ENCODE measurements around the gene EFNB1.

DNA sequence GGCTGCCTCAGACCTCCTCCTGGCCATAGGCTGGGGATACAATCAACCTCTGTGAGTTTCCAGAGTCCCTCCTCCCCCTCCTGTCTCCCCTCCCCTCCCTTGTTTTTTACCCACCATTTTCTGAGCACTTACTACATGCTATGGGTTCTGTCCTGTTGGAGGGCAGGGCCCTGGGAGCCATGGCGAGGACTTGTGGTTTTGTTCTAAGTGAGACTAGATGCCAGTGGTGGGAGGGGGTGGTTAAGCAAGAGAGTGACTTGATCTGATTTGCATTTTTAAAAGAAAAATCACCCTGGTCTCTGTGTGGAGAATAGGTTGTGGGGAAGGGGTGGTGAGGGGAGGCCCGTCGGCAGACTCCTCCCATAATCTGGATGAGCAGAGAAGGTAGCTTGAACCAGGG is 39.5 kb downstream of the EFNB1 start:
- TF ChIP-seq ZZZ3 (IDR thresholded peaks at IDR 0.05; ENCODE audit: control insufficient read depth, insufficient read length, low read depth) (no peak), RAD21 (IDR thresholded peaks at IDR 0.05; ENCODE audit: insufficient read depth, low read depth, low read length) (no peak), RAD51 (IDR thresholded peaks at IDR 0.05) (no peak), TCF12 (IDR thresholded peaks at IDR 0.05; ENCODE audit: low read depth, low read length) (no peak), POLR2AphosphoS5 (IDR thresholded peaks at IDR 0.05; ENCODE audit: low read length) (no peak), MYC (IDR thresholded peaks at IDR 0.05; ENCODE audit: insufficient read depth, insufficient read length, insufficient replicate concordance, low read length, severe bottlenecking) (no peak)
- TF ChIP-seq, protein P1, sequence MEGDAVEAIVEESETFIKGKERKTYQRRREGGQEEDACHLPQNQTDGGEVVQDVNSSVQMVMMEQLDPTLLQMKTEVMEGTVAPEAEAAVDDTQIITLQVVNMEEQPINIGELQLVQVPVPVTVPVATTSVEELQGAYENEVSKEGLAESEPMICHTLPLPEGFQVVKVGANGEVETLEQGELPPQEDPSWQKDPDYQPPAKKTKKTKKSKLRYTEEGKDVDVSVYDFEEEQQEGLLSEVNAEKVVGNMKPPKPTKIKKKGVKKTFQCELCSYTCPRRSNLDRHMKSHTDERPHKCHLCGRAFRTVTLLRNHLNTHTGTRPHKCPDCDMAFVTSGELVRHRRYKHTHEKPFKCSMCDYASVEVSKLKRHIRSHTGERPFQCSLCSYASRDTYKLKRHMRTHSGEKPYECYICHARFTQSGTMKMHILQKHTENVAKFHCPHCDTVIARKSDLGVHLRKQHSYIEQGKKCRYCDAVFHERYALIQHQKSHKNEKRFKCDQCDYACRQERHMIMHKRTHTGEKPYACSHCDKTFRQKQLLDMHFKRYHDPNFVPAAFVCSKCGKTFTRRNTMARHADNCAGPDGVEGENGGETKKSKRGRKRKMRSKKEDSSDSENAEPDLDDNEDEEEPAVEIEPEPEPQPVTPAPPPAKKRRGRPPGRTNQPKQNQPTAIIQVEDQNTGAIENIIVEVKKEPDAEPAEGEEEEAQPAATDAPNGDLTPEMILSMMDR (IDR thresholded peaks at IDR 0.05 in 2 of 3, conservative IDR thresholded peaks at IDR 0.05 in 1 of 3; ENCODE audit: control insufficient read depth in 2 of 3, extremely low read depth in 1 of 3, insufficient read depth in 1 of 3, low read depth in 3 of 3, low read length in 3 of 3), result no peak
- TF ChIP-seq, protein P2, sequence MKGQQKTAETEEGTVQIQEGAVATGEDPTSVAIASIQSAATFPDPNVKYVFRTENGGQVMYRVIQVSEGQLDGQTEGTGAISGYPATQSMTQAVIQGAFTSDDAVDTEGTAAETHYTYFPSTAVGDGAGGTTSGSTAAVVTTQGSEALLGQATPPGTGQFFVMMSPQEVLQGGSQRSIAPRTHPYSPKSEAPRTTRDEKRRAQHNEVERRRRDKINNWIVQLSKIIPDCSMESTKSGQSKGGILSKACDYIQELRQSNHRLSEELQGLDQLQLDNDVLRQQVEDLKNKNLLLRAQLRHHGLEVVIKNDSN (IDR thresholded peaks at IDR 0.05; ENCODE audit: borderline replicate concordance, extremely low read length, insufficient read depth, low read depth, low read length), result no peak
